Ascending aorta (tissue), 2 donors: ENCODE data around the gene GYS1. TPM values are rescaled to one million over a fixed set of nuclear protein-coding genes. Genes with fewer than 3 reads are reported as not detected.

ENCODE experiments used
- DNase-seq, 2 donors: peaks; one replicate each; pipeline ENCODE4 v3.0.0-alpha.2; 2019; ENCODE audit warnings: low spot score in 2 of 2
- H3K27ac ChIP-seq, 2 donors: fragments of 200-600 bp; sonication (generic); one replicate each; pipeline ENCODE4 v1.5.1; 2016 to 2017; ENCODE audit warnings: mild to moderate bottlenecking in 1 of 2
- H3K27me3 ChIP-seq: fragments of 200-600 bp; sonication (generic); one replicate; pipeline ENCODE4 v1.5.1; 2017
- H3K36me3 ChIP-seq, 2 donors: fragments of 200-600 bp; sonication (generic); one replicate each; pipeline ENCODE4 v1.5.1; 2016
- H3K4me1 ChIP-seq, 2 donors: fragments of 200-600 bp; sonication (generic); one replicate each; pipeline ENCODE4 v1.5.1; 2016 to 2017; ENCODE audit warnings: mild to moderate bottlenecking in 1 of 2
- H3K4me3 ChIP-seq, 2 donors: fragments of 200-600 bp; sonication (generic); one replicate each; pipeline ENCODE4 v1.5.1; 2016 to 2017; ENCODE audit warnings: mild to moderate bottlenecking in 1 of 2
- H3K9me3 ChIP-seq, 2 donors: fragments of 200-600 bp; sonication (generic); one replicate each; pipeline ENCODE4 v1.5.1; 2016
- CTCF ChIP-seq, 3 experiments: fragments of 200-600 bp in 2 of 3; fragments of 450-650 bp in 1 of 3; sonication (generic) in 2 of 3; IDR thresholded peaks; one replicate each; pipeline ENCODE4 v1.5.1; 2016 to 2019; ENCODE audit warnings: antibody characterized with exemption in 3 of 3, mild to moderate bottlenecking in 1 of 3, moderate library complexity in 1 of 3
- intact Hi-C: fragments of 100-400 bp; cut with DNase I; formaldehyde crosslinking; loops from one replicate; pipeline ENCODE4 v1.15.1; 2023
- total RNA-seq: library from RNA; depleted of rRNA; stranded (reverse); fragments of >200 nt; gene quantifications from one replicate; pipeline ENCODE4 v1.1.0, GENCODE V29; 2016

Gene GYS1
- total RNA-seq, 1 donor from 2014 or later, result 21.8 TPM

GRCh38 chr19:48940902-48941301, 52.2 kb downstream of the GYS1 start:
- intact Hi-C loops, result no loop called here
- no peak overlapping the region for H3K4me3 ChIP-seq
- DNase-seq, result no peak
- H3K9me3 ChIP-seq, result peaks cover 0 to 9% of the 10 kb centered on the region in 2 donors
- no peaks in the 10 kb centered on the region for H3K4me1 ChIP-seq
- no peak for TF ChIP-seq CTCF (IDR thresholded peaks at IDR 0.05)
- H3K36me3 ChIP-seq, result no peaks in the 10 kb centered on the region
- H3K27ac ChIP-seq, result no peak overlapping the region
- H3K27me3 ChIP-seq, result no peaks in the 10 kb centered on the region

- no peak overlapping the region for H3K27ac ChIP-seq
- peaks cover 0 to 9% of the 10 kb centered on the region in 2 donors for H3K9me3 ChIP-seq
- TF ChIP-seq CTCF (IDR thresholded peaks at IDR 0.05), result no peak
- no peaks in the 10 kb centered on the region for H3K36me3 ChIP-seq
- H3K4me3 ChIP-seq, result no peak overlapping the region
- no peaks in the 10 kb centered on the region for H3K4me1 ChIP-seq
- H3K27me3 ChIP-seq, result no peaks in the 10 kb centered on the region
- intact Hi-C loops, result no loop called here
- no peak for DNase-seq
Observed at GRCh38 chr19:48938256-48938655, 54.9 kb downstream of the GYS1 start.

- Histone ChIP-seq H3K9me3 (peaks cover 0 to 4% of the 10 kb centered on the region in 2 donors), H3K27ac (no peak overlapping the region), H3K4me3 (no peak overlapping the region), H3K4me1 (no peaks in the 10 kb centered on the region), H3K27me3 (no peaks in the 10 kb centered on the region), H3K36me3 (no peaks in the 10 kb centered on the region)
- no peak for DNase-seq
- intact Hi-C loops, result no loop called here
- TF ChIP-seq CTCF (IDR thresholded peaks at IDR 0.05), result no peak
Observed at GRCh38 chr19:48935864-48936263, 57.2 kb downstream of the GYS1 start.

GRCh38 chr19:48934837-48935236, 58.3 kb downstream of the GYS1 start:
- no peaks in the 10 kb centered on the region for H3K4me1 ChIP-seq
- TF ChIP-seq CTCF (IDR thresholded peaks at IDR 0.05), result no peak
- H3K4me3 ChIP-seq, result no peak overlapping the region
- H3K9me3 ChIP-seq, result no peaks in the 10 kb centered on the region
- no peaks in the 10 kb centered on the region for H3K36me3 ChIP-seq
- H3K27ac ChIP-seq, result no peak overlapping the region
- no peaks in the 10 kb centered on the region for H3K27me3 ChIP-seq
- intact Hi-C loops, result no loop called here
- DNase-seq, result no peak

GRCh38 chr19:48933382-48933932, 59.7 kb downstream of the GYS1 start, which contains the start of gene DHDH:
DHDH (plus strand) TSS chr19:48933699; CDS start chr19:48933722, 23 bp downstream.
- no peaks in the 10 kb centered on the region for H3K9me3 ChIP-seq
- H3K4me3 ChIP-seq, result peak within 1 kb of the TSS; percentile 51 to 66
- DNase-seq, result peak in 1 of 2 donors; percentile 85
- H3K36me3 ChIP-seq, result no peaks in the 10 kb centered on the region
- intact Hi-C loops, result no loop called here
- no peak within 1 kb of the TSS for H3K27ac ChIP-seq
- no peaks in the 10 kb centered on the region for H3K27me3 ChIP-seq
- TF ChIP-seq CTCF (IDR thresholded peaks at IDR 0.05), result no peak
- H3K4me1 ChIP-seq, result no peaks in the 10 kb centered on the region
